Measurements from ENCODE around the gene SBSN. TPM values are rescaled to one million over a fixed set of nuclear protein-coding genes. Genes with fewer than 3 reads are reported as not detected.
A peak's percentile ranks its signal among the peaks of the same experiment; 100 is the strongest.

SBSN gene
- total and polyA plus RNA-seq, 10 of the 15 experiments (the other 5 are each of a cell fraction or from before 2014, with no cell fraction given): 0.09 TPM; not detected in 9

- Histone ChIP-seq H4K20me1 (ENCODE audit: control insufficient read depth, insufficient read depth) (no peaks in the 10 kb centered on the region), H3K27ac (ENCODE audit: control insufficient read depth, insufficient read depth) (no peak overlapping the region), H3K9ac (ENCODE audit: control insufficient read depth, insufficient read depth, low read length) (no peak overlapping the region), H3K79me2 (ENCODE audit: control insufficient read depth, insufficient read depth, low read length) (peaks cover 9% of the 10 kb centered on the region), H2AFZ (ENCODE audit: control insufficient read depth, low read depth, low read length) (no peak overlapping the region), H3K4me1 (ENCODE audit: control insufficient read depth, insufficient read depth, low read length) (peaks cover 10% of the 10 kb centered on the region), H3K4me3 (no peak overlapping the region), H3K27me3 (replicated peaks in 1 of 2; ENCODE audit: control insufficient read depth in 2 of 2, insufficient read depth in 2 of 2, low read length in 1 of 2) (no peaks in the 10 kb centered on the region), H3K36me3 (ENCODE audit: control insufficient read depth in 2 of 2, insufficient read depth in 2 of 2, low read length in 1 of 2) (no peaks in the 10 kb centered on the region), H3K4me2 (ENCODE audit: control insufficient read depth, insufficient read depth) (no peak overlapping the region), H3K9me3 (replicated peaks; ENCODE audit: control insufficient read depth, insufficient read depth, low read length) (no peaks in the 10 kb centered on the region)
- FAIRE-seq: no peak
- in situ Hi-C loops (cut with MboI) (no loop called here), intact Hi-C loops (cut with micrococcal nuclease; ENCODE audit: unreplicated experiment) (loop anchor here (1.0 to 5.0 kb wide), 3 partner anchors 42 to 382 kb away; partner anchors contain the start of gene HAUS5)
- no peak for DNase-seq (ENCODE audit: low read depth, low spot score)
- no peak for ATAC-seq
- SMC1A ChIA-PET (ENCODE audit: uncharacterized antibody, unreplicated experiment): interaction anchor here (1.3 to 2.7 kb wide), 3 partner anchors 40 to 61 kb away, joined by 4 to 12 read pairs (median 10); no protein-coding TSS in a partner anchor
- POLR2A ChIA-PET: no interaction called here
- BruUV-seq (replicated peaks): no TSS peak
- 78% methylated on average over 15 of the region's 15 CpGs for WGBS (ENCODE audit: insufficient coverage, insufficient replicate concordance, low lambda C conversion rate, missing lambda C conversion rate)
- RAD21 ChIA-PET (ENCODE audit: unreplicated experiment): no interaction called here
- TF ChIP-seq HDAC2 (IDR thresholded peaks at IDR 0.05) (no peak), SIN3A (IDR thresholded peaks at IDR 0.05; ENCODE audit: low read depth, low read length) (no peak), ATF3 (IDR thresholded peaks at IDR 0.05; ENCODE audit: borderline replicate concordance, extremely low read depth, low read depth, low read length) (no peak), TBL1XR1 (IDR thresholded peaks at IDR 0.05; ENCODE audit: low read depth, low read length) (no peak), DPF2 (IDR thresholded peaks at IDR 0.05) (peak; percentile 41; the same call in 1 of the 2 replicates)
- CTCF ChIA-PET: interaction anchor here (1.1 to 4.7 kb wide), 13 partner anchors 10 to 163 kb away, joined by 3 to 63 read pairs (median 7); partner anchors contain the start of gene ETV2
Measured at GRCh38 chr19:35549879-35550523, 21.9 kb upstream of the SBSN start.

All from GM12878 (cell line).